ENCODE measurements around the gene LNX1.

DNA sequence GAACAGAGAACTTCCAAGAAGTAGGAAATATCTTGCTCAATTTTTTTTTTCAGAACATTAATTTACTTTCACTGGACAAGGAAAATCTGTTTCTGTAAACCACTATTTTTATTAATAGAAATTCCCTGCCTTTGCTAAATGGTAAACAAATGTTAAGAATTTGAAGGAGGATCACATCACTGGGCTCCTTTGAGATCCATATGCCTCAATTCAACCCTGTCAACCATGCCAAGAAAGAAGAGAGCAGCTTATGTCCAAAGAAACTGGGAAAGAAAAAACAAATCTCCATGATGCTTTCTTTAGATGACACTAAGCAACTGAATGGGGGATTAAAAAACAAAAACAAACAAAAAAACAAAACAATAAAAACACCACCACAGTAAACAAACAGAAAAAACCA, 47.7 kb downstream of the LNX1 start:
- TF ChIP-seq, protein P1, sequence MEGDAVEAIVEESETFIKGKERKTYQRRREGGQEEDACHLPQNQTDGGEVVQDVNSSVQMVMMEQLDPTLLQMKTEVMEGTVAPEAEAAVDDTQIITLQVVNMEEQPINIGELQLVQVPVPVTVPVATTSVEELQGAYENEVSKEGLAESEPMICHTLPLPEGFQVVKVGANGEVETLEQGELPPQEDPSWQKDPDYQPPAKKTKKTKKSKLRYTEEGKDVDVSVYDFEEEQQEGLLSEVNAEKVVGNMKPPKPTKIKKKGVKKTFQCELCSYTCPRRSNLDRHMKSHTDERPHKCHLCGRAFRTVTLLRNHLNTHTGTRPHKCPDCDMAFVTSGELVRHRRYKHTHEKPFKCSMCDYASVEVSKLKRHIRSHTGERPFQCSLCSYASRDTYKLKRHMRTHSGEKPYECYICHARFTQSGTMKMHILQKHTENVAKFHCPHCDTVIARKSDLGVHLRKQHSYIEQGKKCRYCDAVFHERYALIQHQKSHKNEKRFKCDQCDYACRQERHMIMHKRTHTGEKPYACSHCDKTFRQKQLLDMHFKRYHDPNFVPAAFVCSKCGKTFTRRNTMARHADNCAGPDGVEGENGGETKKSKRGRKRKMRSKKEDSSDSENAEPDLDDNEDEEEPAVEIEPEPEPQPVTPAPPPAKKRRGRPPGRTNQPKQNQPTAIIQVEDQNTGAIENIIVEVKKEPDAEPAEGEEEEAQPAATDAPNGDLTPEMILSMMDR (IDR thresholded peaks at IDR 0.05) = no peak
- TF ChIP-seq HDAC2 (IDR thresholded peaks at IDR 0.05) = no peak
